Measurements from ENCODE around the gene CENPM. TPM values are rescaled to one million over a fixed set of nuclear protein-coding genes. Genes with fewer than 3 reads are reported as not detected.

Gene CENPM
- total and polyA plus RNA-seq, 9 donors: 6.7 to 11.6 (median 8.9) TPM

GRCh38 chr22:41948142-41948541 lies 1.2 kb upstream of the CENPM start:
- WGBS (ENCODE audit: insufficient coverage): no CpG with 5 or more reads among the region's 2 CpGs

DNA sequence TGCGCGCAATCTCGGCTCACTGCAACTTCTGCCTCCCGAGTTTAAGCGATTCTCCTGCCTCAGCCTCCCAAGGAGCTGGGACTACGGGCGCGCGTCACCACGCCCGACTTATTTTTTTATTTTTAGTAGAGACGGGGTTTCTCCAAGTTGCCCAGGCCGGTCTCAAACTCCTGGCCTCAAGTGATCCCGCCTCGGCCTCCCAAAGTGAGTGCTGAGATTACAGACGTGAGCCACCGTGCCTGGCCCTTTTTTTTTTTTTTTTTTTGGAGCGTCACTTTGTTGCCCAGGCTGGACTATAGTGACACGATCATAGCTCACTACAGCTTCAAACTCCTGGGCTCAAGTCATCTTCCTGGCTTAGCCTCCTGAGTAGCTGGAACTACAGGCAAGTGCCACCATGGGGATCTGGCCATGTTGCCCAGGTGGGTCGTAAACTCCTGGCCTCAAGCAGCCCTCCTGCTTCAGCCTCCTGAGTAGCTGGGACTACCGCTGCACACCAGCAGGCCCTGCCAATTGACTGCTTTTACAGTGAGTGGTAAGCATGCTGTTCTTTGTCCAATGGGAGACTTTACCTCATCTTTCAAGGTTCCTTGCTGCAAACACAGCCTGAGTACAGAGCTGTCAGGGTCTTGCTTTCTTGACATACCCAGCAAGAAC lies 600 bp upstream of the CENPM start:
- Histone ChIP-seq H3K36me3 (ENCODE audit: control insufficient read depth, insufficient read depth, low read length) (peaks cover 2% of the 10 kb centered on the region), H3K4me1 (ENCODE audit: control insufficient read depth, insufficient read depth, low read length) (peaks cover 17% of the 10 kb centered on the region), H3K27ac (ENCODE audit: low read length) (peak overlapping the region; percentile 77), H3K27me3 (ENCODE audit: control insufficient read depth, insufficient read depth, low read length) (no peaks in the 10 kb centered on the region), H3K9me3 (replicated peaks; ENCODE audit: control insufficient read depth, low read depth, low read length) (no peaks in the 10 kb centered on the region), H3K4me3 (ENCODE audit: low read length) (peak overlapping the region; percentile 78)
- no peak for DNase-seq
- WGBS (ENCODE audit: insufficient coverage): 46% methylated on average over 10 of the region's 21 CpGs

More at GRCh38 chr22:41948142-41948541, 1.2 kb upstream of the CENPM start:
- H3K27ac ChIP-seq (ENCODE audit: low read length): no peak overlapping the region
- H3K4me1 ChIP-seq (ENCODE audit: control insufficient read depth, insufficient read depth, low read length): peaks cover 17% of the 10 kb centered on the region
- no peaks in the 10 kb centered on the region for H3K27me3 ChIP-seq (ENCODE audit: control insufficient read depth, insufficient read depth, low read length)
- no peaks in the 10 kb centered on the region for H3K9me3 ChIP-seq (replicated peaks; ENCODE audit: control insufficient read depth, low read depth, low read length)
- peaks cover 2% of the 10 kb centered on the region for H3K36me3 ChIP-seq (ENCODE audit: control insufficient read depth, insufficient read depth, low read length)
- H3K4me3 ChIP-seq (ENCODE audit: low read length): no peak overlapping the region
- no peak for DNase-seq

- DNase-seq: no peak
- 74% methylated on average over 4 of the region's 9 CpGs for WGBS (ENCODE audit: insufficient coverage)
- peaks cover 33% of the 10 kb centered on the region for H3K4me1 ChIP-seq (ENCODE audit: control insufficient read depth, insufficient read depth, low read length)
Measured at GRCh38 chr22:41943661-41944209, 3.2 kb downstream of the CENPM start.

DNA sequence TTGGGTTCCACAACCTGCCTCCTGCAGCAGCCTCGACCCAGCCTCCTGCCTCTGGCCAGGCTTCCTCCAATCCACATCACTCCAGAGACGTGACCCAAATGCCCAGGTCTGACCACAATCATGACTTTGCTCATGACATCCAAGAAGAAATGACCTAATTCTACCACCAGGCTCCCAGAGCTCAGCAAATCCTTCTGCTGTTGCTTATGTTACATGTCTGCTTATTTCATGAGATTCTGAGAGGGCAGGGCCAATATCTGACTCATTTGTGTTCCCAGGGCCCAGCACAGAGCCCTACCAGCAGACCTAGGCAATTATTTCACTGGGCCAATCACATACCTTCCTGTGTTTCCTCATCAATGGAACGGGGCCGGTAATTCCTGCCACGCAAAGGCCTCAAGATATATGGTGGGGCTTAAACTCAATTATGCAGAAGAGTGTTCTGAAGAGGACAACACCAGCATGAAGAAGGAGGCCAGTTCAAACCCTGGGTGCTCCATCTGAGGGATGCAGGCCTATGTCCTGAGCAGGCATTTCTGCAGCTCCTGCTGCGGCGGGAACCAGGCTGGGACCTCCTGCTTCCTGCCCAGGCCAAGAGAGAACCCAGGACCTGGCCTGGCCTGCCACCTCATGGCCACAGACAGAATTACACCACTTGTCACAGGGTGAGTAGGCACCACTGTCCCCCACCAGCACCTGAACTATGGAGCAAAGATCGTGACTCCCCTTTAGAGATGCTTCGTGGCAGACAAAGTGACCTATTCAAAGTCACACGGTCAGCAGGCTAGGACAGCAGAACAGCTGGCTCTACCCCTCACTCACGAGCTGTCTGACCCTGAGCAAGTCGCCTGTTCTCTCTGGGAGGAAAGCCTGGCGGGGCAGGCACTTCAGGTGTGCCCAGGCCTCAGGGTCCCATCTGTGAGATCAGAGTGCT lies 5.9 kb downstream of the CENPM start:
- WGBS (ENCODE audit: insufficient coverage): 51% methylated on average over 13 of the region's 13 CpGs
- no peak overlapping the region for H3K27ac ChIP-seq (ENCODE audit: low read length)
- H3K27me3 ChIP-seq (ENCODE audit: control insufficient read depth, insufficient read depth, low read length): no peaks in the 10 kb centered on the region
- H3K9me3 ChIP-seq (replicated peaks; ENCODE audit: control insufficient read depth, low read depth, low read length): no peaks in the 10 kb centered on the region
- DNase-seq: peak; percentile 84
- no peak overlapping the region for H3K4me3 ChIP-seq (ENCODE audit: low read length)
- peaks cover 16% of the 10 kb centered on the region for H3K36me3 ChIP-seq (ENCODE audit: control insufficient read depth, insufficient read depth, low read length)
- H3K4me1 ChIP-seq (ENCODE audit: control insufficient read depth, insufficient read depth, low read length): peaks cover 27% of the 10 kb centered on the region

More at GRCh38 chr22:41943661-41944209, 3.2 kb downstream of the CENPM start:
- Histone ChIP-seq H3K9me3 (replicated peaks; ENCODE audit: control insufficient read depth, low read depth, low read length) (no peaks in the 10 kb centered on the region), H3K27me3 (ENCODE audit: control insufficient read depth, insufficient read depth, low read length) (no peaks in the 10 kb centered on the region), H3K4me3 (ENCODE audit: low read length) (no peak overlapping the region), H3K27ac (ENCODE audit: low read length) (no peak overlapping the region), H3K36me3 (ENCODE audit: control insufficient read depth, insufficient read depth, low read length) (peaks cover 12% of the 10 kb centered on the region)

DNA sequence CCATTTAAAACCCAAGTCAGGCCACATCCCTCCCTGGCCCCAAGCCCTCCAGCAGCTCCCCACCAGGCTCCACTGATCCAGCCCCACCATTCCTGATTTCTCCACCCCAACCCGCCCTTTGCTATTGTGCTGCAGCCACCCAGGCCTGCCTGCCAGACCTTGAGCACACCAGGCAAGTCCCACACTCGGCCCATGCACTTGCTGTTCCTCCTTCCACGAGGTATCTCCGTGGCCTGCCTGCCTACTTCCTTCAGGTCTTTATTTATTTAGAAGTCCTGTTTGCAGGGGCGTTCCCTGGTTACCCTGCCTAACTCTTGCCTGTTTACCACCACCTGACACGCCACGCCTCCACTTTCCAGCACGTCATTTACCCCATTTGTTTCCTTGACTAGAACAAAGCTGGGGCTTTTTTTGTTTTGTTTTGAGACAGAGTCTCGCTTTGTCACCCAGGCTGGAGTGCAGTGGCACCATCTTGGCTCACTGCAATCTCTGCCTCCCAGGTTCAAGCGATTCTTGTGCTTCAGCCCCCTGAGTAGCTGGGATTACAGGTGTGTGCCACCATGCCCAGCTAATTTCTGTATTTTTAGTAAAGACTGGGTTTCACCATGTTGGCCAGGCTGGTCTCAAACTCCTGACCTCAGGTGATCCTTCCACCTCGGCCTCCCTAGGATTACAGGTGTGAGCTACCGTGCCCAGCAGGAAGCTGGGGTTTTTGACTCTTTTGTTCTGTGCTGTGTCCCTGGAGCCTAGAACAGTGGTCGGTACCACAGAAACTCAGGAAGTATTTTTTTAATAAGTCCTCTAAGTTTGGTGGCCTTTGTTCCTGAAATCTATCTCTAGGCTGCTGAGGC lies 6.7 kb downstream of the CENPM start:
- no peaks in the 10 kb centered on the region for H3K27me3 ChIP-seq (ENCODE audit: control insufficient read depth, insufficient read depth, low read length)
- 86% methylated on average over 9 of the region's 13 CpGs for WGBS (ENCODE audit: insufficient coverage)
- H3K4me1 ChIP-seq (ENCODE audit: control insufficient read depth, insufficient read depth, low read length): peaks cover 20% of the 10 kb centered on the region
- H3K9me3 ChIP-seq (replicated peaks; ENCODE audit: control insufficient read depth, low read depth, low read length): no peaks in the 10 kb centered on the region
- H3K4me3 ChIP-seq (ENCODE audit: low read length): no peak overlapping the region
- H3K27ac ChIP-seq (ENCODE audit: low read length): no peak overlapping the region
- DNase-seq: no peak
- peaks cover 16% of the 10 kb centered on the region for H3K36me3 ChIP-seq (ENCODE audit: control insufficient read depth, insufficient read depth, low read length)

DNA sequence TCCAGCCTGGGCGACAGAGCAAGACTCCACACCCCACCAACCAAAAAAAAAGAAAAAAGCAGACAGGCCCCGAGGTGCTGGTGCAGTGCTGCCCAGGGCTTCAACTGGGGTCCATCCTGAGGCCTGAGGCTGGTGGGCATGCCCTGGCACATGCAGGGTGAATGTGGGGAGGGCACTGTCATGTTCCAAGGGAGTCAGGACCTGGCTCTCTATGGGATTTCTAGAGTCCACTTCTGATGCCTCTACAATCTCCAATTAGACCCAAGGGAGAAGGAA lies 10.1 kb downstream of the CENPM start:
- H3K27ac ChIP-seq (ENCODE audit: low read length): no peak overlapping the region
- peaks cover 20% of the 10 kb centered on the region for H3K4me1 ChIP-seq (ENCODE audit: control insufficient read depth, insufficient read depth, low read length)
- H3K4me3 ChIP-seq (ENCODE audit: low read length): no peak overlapping the region
- H3K36me3 ChIP-seq (ENCODE audit: control insufficient read depth, insufficient read depth, low read length): peaks cover 9% of the 10 kb centered on the region
- no peak for DNase-seq
- H3K9me3 ChIP-seq (replicated peaks; ENCODE audit: control insufficient read depth, low read depth, low read length): no peaks in the 10 kb centered on the region
- no peaks in the 10 kb centered on the region for H3K27me3 ChIP-seq (ENCODE audit: control insufficient read depth, insufficient read depth, low read length)
- 60% methylated on average over 1 of the region's 2 CpGs for WGBS (ENCODE audit: insufficient coverage)

- Histone ChIP-seq H3K9me3 (replicated peaks; ENCODE audit: control insufficient read depth, low read depth, low read length) (no peaks in the 10 kb centered on the region), H3K27ac (ENCODE audit: low read length) (no peak overlapping the region), H3K4me1 (ENCODE audit: control insufficient read depth, insufficient read depth, low read length) (peaks cover 16% of the 10 kb centered on the region), H3K36me3 (ENCODE audit: control insufficient read depth, insufficient read depth, low read length) (peaks cover 3% of the 10 kb centered on the region), H3K4me3 (ENCODE audit: low read length) (no peak overlapping the region), H3K27me3 (ENCODE audit: control insufficient read depth, insufficient read depth, low read length) (no peaks in the 10 kb centered on the region)
- no peak for DNase-seq
- 89% methylated on average over 7 of the region's 9 CpGs for WGBS (ENCODE audit: insufficient coverage)
Measured at GRCh38 chr22:41935509-41935908, 11.4 kb downstream of the CENPM start.

DNA sequence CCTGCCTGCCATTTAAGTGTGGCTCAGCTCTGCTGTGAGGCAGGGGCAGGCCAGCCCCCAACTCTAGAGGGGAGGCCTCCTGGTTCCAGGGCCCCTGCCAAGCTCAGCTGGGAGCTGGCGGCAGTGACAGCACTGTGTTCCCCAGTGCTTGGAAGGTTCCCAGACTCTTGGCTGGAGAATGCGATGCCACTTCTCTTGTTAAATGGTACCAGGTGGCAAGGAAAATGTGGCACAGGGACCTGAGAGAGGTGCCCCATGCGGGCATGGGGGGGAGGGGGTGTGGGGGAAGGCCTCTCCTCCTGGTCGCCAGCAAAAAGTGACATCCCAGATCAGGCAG lies 12.0 kb downstream of the CENPM start:
- no peak overlapping the region for H3K4me3 ChIP-seq (ENCODE audit: low read length)
- no peaks in the 10 kb centered on the region for H3K27me3 ChIP-seq (ENCODE audit: control insufficient read depth, insufficient read depth, low read length)
- no peak for DNase-seq
- no peak overlapping the region for H3K27ac ChIP-seq (ENCODE audit: low read length)
- peaks cover 3% of the 10 kb centered on the region for H3K36me3 ChIP-seq (ENCODE audit: control insufficient read depth, insufficient read depth, low read length)
- H3K9me3 ChIP-seq (replicated peaks; ENCODE audit: control insufficient read depth, low read depth, low read length): no peaks in the 10 kb centered on the region
- peaks cover 14% of the 10 kb centered on the region for H3K4me1 ChIP-seq (ENCODE audit: control insufficient read depth, insufficient read depth, low read length)
- WGBS (ENCODE audit: insufficient coverage): 69% methylated on average over 2 of the region's 4 CpGs

- whole genome bisulfite sequencing (ENCODE audit: insufficient coverage): 89% methylated on average over 11 of the region's 17 CpGs
- Histone ChIP-seq H3K4me1 (ENCODE audit: control insufficient read depth, insufficient read depth, low read length) (peaks cover 13% of the 10 kb centered on the region), H3K27ac (ENCODE audit: low read length) (no peak overlapping the region), H3K36me3 (ENCODE audit: control insufficient read depth, insufficient read depth, low read length) (peaks cover 3% of the 10 kb centered on the region), H3K9me3 (replicated peaks; ENCODE audit: control insufficient read depth, low read depth, low read length) (no peaks in the 10 kb centered on the region), H3K4me3 (ENCODE audit: low read length) (no peak overlapping the region), H3K27me3 (ENCODE audit: control insufficient read depth, insufficient read depth, low read length) (no peaks in the 10 kb centered on the region)
- DNase-seq: no peak
Measured at GRCh38 chr22:41934284-41935014, 12.5 kb downstream of the CENPM start.
